Coronary artery (tissue), 2 donors: ENCODE results near the gene SYMPK.

Experiments used
- DNase-seq: peaks from one replicate; pipeline ENCODE4 v3.0.0-alpha.2; 2017; ENCODE audit warnings: low spot score
- H3K27ac ChIP-seq, 2 donors: fragments of 200-600 bp; sonication (generic); one replicate each; pipeline ENCODE4 v1.5.1; 2016 to 2019
- H3K4me3 ChIP-seq: fragments of 200-600 bp; sonication (generic); 2 replicates; pipeline ENCODE4 v1.5.1; 2016; ENCODE audit warnings: mild to moderate bottlenecking, moderate library complexity
- CTCF ChIP-seq: fragments of 200-600 bp; sonication (generic); IDR thresholded peaks from one replicate; pipeline ENCODE4 v1.5.1; 2019; ENCODE audit warnings: antibody characterized with exemption

SYMPK gene

DNA sequence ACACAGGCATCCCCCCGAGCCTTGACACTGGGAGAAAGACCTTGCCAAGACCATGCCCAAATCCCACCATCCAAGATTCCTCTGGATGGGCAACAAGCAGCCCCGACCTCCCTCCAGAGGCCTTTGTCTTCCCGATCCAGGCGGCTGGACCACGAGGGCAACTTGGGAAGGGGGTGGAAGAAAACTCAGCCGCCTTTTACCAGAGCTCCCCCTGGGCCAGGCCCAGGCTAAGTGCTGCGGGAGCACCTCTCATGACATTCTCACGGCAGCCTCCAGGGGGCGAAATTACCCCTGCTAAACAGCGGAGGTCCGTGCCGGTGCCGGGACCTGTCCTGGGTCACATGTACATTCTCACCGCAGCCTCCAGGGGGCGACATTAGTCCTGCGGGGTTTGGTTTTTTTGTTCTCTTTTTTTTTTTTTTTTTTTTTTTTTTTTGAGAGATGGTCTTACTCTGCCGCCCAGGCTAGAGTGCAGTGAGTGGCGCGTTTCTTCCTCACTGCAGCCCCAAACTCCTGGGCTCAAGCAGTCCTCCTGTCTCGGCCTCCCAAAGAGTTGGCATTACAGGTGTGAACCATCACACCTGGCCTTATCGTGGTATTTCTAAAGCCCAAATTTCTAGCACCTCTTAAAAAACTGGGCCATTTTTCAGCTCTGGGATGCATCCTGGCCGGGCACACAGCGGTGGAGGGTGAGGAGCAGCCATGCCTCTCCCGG is 45.8 kb downstream of the SYMPK start:
- DNase-seq = peak; percentile 92
- H3K4me3 ChIP-seq = no peak overlapping the region
- H3K27ac ChIP-seq = no peak overlapping the region
- TF ChIP-seq CTCF = peak; percentile 89

DNA sequence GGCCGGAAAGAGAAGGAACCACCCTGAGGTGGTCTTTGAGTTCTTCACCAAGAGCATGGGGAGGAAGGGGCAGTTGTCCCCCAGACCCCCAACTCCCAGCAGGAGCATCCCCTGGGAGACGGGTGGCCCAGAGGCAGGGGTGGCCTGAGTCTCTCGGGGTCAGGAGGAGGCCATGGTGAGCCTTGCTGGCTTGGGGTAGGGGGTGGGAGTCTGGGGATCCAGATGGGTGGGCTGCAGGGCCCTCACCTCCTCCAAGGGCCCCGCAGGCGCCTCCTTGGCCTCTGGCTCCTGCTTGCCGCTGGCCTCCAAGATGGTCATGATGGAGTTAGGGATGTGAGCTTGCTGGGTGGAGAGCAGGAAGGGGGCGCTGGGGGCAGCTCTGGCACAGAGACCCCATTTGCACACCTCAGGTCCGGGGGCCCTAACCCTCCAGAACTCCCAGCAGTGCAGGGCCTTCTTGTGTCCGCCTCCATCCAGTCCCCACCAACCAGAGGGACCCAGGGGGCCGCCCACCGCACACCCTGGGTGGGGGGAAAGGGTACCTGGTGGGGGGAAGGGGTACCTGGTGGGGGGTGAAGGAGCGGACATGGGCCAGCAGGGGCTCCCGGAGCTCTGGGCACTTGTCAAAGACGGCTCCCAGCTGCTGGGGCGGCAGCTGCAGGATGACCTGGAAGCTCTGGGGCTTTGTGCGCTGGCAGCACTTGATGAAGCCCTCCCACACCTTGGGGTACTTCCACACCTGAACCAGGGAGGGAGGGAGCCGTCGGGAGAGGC is 46.5 kb downstream of the SYMPK start:
- no peak for TF ChIP-seq CTCF
- Histone ChIP-seq H3K27ac (no peak overlapping the region), H3K4me3 (no peak overlapping the region)
- DNase-seq = no peak

DNA sequence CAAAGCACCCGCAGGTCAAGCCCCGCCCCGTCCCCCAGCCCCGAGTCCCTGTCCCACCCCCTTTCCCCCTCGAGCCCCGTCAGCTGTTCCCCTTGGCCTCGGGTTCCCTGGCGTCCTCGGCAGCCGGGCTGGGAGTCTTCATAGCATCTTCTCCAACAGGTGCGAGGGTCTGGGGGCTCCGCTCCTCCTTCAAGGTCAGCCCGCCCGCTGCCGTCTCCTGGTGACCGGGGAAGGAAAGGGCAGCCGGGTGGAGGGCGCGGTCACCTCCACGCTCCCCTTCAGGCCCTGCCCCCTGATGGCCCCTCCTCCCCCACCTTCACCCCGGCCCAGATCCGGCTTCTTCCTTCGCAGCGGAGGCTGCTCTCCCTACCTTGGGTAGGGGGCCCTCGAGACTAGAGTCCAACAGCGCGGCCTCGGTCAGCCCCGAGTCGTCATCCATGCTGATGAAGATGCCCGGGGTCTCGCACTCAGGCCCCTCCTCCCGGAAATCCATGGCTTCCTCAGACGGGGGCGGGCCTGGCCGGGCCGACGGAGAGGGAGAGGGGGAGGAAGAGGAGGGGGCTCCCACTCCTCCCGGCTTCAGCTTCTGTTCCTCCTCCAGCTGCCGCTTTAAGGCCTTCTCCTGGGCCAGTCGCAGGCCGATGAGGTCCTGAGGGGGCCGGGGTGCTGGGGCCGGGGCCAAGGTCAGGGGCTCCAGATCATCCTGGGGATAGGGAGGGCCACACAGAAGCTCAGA is 47.3 kb downstream of the SYMPK start:
- Histone ChIP-seq H3K4me3 (peak overlapping the region; percentile 66), H3K27ac (no peak overlapping the region)
- no peak for TF ChIP-seq CTCF
- DNase-seq = no peak

GRCh38 chr19:45814851-45815480 is 48.0 kb downstream of the SYMPK start, which contains the start of gene RSPH6A:
Gene RSPH6A, minus strand, starts transcription at chr19:45815308. Its CDS starts 132 bp downstream, at chr19:45815176.
- Histone ChIP-seq H3K4me3 (peak within 1 kb of the TSS; percentile 66), H3K27ac (no peak within 1 kb of the TSS)
- no peak for TF ChIP-seq CTCF
- no peak for DNase-seq

DNA sequence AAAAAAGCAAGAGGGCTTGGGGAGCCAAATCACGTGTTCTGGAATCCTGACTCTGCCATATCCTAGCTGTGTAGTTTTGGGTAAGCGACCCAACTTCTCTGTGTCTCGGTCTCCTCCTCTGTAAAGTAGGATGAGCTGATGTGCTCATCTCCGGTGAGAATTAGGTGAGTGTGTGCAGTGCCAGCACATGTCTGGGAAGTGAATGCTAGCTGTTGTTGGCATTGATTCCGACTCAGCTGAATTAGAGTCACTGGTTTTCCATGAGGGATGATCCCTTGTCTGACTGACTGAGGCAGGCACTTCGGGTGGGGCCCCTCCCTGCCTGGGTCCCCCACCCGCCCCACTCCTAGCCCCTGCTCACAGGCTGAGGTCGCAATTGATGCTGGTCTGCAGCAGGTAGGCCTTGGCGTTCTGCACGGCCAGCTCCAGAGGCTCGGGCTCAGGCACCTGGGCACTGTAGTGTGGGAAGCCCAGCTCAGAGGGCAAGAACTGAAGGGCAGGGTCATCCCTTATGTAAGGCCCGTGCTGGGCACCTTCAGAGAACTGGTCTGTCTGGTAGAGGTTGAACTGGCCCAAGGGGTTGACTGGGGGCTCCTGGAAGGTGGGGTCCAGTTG is 48.7 kb downstream of the SYMPK start:
- no peak for TF ChIP-seq CTCF
- DNase-seq = no peak
- Histone ChIP-seq H3K4me3 (no peak overlapping the region), H3K27ac (no peak overlapping the region)

- no peak for TF ChIP-seq CTCF
- H3K4me3 ChIP-seq = no peak overlapping the region
These were observed 50.6 kb downstream of the SYMPK start for GRCh38 chr19:45812297-45812696.

More at GRCh38 chr19:45812297-45812696, 50.6 kb downstream of the SYMPK start:
- DNase-seq = no peak
- no peak overlapping the region for H3K27ac ChIP-seq
